ENCODE results near the gene STEAP1B.

STEAP1B gene

DNA sequence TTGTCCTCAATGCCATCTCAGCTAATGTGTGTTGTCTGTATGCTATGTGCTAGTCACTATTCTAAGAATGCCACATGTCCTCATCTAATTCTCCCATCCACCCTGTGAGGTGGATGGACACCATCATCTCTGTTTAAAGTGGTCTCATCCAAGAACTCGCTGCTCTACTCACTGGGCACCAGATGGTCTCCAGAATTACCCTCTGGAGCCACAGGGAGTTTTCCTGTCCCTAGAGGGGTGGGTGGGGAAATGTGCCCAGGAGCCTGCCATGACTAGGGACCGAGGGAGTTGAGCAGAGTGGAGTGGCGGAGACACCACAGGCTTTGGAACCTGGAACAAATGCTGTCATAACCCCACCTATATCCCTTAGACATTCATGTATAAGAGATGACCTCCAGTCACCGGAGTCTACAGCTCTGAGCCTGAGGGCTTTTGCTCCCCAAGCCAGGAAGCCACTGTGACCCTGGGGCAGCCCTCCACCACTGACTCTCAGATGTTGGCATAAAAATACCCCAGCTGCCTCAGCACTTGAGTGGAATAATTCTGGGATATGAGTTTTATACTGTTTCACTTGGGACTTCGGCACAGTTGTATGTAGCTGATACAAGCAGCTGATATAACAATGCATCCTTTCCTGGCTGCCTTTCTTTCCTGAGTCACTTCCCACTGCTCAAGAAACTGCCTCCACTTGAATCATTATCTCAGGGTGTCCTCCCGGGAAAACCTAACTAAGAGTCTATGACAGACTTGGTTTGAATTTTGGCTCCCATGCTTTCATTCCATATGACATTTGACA lies 81.5 kb downstream of the STEAP1B start:
- H3K4me3 ChIP-seq (ENCODE audit: low read depth, low read length), result no peak overlapping the region
- no peak for DNase-seq (ENCODE audit: low read depth)
- no peak for TF ChIP-seq MYC (IDR thresholded peaks at IDR 0.05; ENCODE audit: low read depth, low read length)
- TF ChIP-seq POLR2A (IDR thresholded peaks at IDR 0.05; ENCODE audit: extremely low read depth, insufficient read length), result no peak
- TF ChIP-seq, protein P1, sequence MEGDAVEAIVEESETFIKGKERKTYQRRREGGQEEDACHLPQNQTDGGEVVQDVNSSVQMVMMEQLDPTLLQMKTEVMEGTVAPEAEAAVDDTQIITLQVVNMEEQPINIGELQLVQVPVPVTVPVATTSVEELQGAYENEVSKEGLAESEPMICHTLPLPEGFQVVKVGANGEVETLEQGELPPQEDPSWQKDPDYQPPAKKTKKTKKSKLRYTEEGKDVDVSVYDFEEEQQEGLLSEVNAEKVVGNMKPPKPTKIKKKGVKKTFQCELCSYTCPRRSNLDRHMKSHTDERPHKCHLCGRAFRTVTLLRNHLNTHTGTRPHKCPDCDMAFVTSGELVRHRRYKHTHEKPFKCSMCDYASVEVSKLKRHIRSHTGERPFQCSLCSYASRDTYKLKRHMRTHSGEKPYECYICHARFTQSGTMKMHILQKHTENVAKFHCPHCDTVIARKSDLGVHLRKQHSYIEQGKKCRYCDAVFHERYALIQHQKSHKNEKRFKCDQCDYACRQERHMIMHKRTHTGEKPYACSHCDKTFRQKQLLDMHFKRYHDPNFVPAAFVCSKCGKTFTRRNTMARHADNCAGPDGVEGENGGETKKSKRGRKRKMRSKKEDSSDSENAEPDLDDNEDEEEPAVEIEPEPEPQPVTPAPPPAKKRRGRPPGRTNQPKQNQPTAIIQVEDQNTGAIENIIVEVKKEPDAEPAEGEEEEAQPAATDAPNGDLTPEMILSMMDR (IDR thresholded peaks at IDR 0.05; ENCODE audit: low read depth, low read length), result no peak
- TF ChIP-seq, protein P2, sequence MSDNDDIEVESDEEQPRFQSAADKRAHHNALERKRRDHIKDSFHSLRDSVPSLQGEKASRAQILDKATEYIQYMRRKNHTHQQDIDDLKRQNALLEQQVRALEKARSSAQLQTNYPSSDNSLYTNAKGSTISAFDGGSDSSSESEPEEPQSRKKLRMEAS (IDR thresholded peaks at IDR 0.05; ENCODE audit: low read depth, low read length), result no peak

DNA sequence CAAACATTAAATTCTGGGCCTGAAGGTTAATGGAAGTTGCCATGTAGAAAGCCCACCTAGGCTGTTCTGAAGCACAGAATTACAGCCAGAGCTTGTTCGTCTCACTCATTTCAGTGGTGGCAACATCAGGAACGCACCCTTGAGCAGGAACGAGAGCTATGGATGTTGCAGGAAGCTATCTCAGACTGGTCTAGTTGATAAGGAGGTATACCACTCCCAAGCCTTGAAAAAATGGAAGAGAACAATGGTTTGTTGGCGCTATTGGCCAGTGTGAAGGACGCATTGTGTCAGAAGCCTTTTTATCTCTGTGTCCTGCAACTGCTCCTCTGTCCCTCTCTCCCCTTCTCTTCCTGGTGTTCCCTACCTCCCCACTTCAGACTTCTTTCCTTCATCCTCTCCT lies 82.1 kb downstream of the STEAP1B start:
- no peak for DNase-seq (ENCODE audit: low read depth)
- no peak overlapping the region for H3K4me3 ChIP-seq (ENCODE audit: low read depth, low read length)
- no peak for TF ChIP-seq MYC (IDR thresholded peaks at IDR 0.05; ENCODE audit: low read depth, low read length)
- no peak for TF ChIP-seq POLR2A (IDR thresholded peaks at IDR 0.05; ENCODE audit: extremely low read depth, insufficient read length)
- TF ChIP-seq, protein P2 (IDR thresholded peaks at IDR 0.05; ENCODE audit: low read depth, low read length), result no peak
- TF ChIP-seq, protein P1 (IDR thresholded peaks at IDR 0.05; ENCODE audit: low read depth, low read length), result no peak

DNA sequence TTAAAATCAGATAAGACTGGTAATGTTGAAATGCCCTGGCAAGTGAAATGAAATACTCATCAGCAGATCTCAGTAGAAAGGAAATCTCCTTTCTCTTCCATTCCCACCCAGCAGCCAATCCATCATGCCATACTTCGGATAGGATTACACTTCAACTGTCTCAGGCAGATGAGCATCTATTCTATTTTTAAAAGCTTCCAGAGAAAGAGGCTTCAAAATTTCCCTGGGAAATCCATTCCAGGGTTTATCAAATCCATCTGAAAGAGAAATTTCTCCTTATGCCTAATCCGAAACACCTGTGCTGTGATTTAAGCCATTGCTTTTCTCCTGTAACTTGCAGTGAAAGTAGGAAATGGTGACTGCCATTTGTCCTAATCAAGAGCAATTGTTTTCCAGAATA lies 82.6 kb downstream of the STEAP1B start:
- TF ChIP-seq, protein P2 (IDR thresholded peaks at IDR 0.05; ENCODE audit: low read depth, low read length), result no peak
- TF ChIP-seq POLR2A (IDR thresholded peaks at IDR 0.05; ENCODE audit: extremely low read depth, insufficient read length) (no peak), MYC (IDR thresholded peaks at IDR 0.05; ENCODE audit: low read depth, low read length) (no peak)
- TF ChIP-seq, protein P1 (IDR thresholded peaks at IDR 0.05; ENCODE audit: low read depth, low read length), result no peak
- no peak for DNase-seq (ENCODE audit: low read depth)
- H3K4me3 ChIP-seq (ENCODE audit: low read depth, low read length), result no peak overlapping the region

DNA sequence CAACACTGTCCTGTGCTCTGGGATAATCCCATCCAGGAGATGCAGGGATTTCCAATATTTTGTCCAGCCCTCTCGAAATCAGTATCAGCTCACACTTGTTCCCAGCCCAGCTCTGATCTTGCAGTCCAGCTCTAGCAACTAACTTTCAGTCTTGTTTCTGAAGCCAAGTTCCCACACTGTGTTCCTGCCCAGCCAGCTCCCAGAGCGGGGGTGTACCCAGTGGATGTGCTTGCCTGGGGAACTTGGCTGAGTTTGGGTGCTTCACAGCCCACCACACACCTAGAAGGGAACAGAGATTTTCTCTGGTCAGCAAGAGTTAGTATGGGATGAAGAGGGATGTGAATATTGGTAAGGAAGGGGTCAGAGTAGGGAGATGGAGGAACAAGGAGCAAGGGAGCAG lies 85.6 kb downstream of the STEAP1B start:
- no peak overlapping the region for H3K4me3 ChIP-seq (ENCODE audit: low read depth, low read length)
- DNase-seq (ENCODE audit: low read depth), result no peak
- TF ChIP-seq POLR2A (IDR thresholded peaks at IDR 0.05; ENCODE audit: extremely low read depth, insufficient read length) (no peak), MYC (IDR thresholded peaks at IDR 0.05; ENCODE audit: low read depth, low read length) (no peak)
- TF ChIP-seq, protein P2 (IDR thresholded peaks at IDR 0.05; ENCODE audit: low read depth, low read length), result no peak
- TF ChIP-seq, protein P1 (IDR thresholded peaks at IDR 0.05; ENCODE audit: low read depth, low read length), result no peak

DNA sequence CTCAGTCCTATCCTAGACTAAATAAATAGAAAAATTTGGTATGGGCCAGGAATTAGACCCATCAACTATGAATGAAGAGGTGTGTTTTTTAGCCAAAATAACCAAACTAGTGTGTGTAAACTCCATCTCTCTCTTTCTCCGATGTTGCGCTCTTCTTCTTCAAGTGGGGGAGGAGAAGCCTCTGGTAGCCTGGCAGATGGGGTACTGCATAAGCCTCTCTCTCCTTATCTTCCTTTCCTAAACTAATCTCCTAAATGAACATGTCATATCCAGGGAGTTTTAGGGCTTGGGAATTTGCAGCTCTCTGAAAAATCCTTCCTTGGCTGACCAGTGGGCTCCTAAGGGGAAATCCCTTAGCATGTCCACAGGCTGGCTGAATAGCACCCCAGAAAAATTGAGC lies 86.8 kb downstream of the STEAP1B start:
- no peak for DNase-seq (ENCODE audit: low read depth)
- no peak overlapping the region for H3K4me3 ChIP-seq (ENCODE audit: low read depth, low read length)
- TF ChIP-seq, protein P2 (IDR thresholded peaks at IDR 0.05; ENCODE audit: low read depth, low read length), result no peak
- no peak for TF ChIP-seq MYC (IDR thresholded peaks at IDR 0.05; ENCODE audit: low read depth, low read length)
- TF ChIP-seq POLR2A (IDR thresholded peaks at IDR 0.05; ENCODE audit: extremely low read depth, insufficient read length), result no peak
- TF ChIP-seq, protein P1 (IDR thresholded peaks at IDR 0.05; ENCODE audit: low read depth, low read length), result no peak
